ENCODE results near the gene FKBP10.
"Not testable (repeated sequence)": the region's sequence is repeated elsewhere in the genome, so short reads cannot be mapped to it uniquely, and the experiment has no call there.

FKBP10 gene

GRCh38 chr17:41844971-41845370, 32.2 kb downstream of the FKBP10 start:
- DNase-seq, result no peak

- DNase-seq, result no peak
Measured at GRCh38 chr17:41848788-41849187, 36.0 kb downstream of the FKBP10 start.

- DNase-seq, result no peak
Measured at GRCh38 chr17:41849251-41849990, 36.6 kb downstream of the FKBP10 start.

- not testable (repeated sequence) for DNase-seq
Measured at GRCh38 chr17:41851382-41851781, 38.6 kb downstream of the FKBP10 start.

- no peak for DNase-seq
Measured at GRCh38 chr17:41860254-41860931, 47.6 kb downstream of the FKBP10 start.

- peak; percentile 31 for DNase-seq
Measured at GRCh38 chr17:41863074-41863848, 50.5 kb downstream of the FKBP10 start.

GRCh38 chr17:41864498-41864835, 51.7 kb downstream of the FKBP10 start:
- DNase-seq, result no peak

GRCh38 chr17:41864836-41865595, 52.2 kb downstream of the FKBP10 start, which contains the start of gene KLHL11:
Gene KLHL11 (minus strand): TSS chr17:41865423. CDS start chr17:41865370, 53 bp downstream.
- DNase-seq, result peak; percentile 89

- DNase-seq, result no peak
Measured at GRCh38 chr17:41865596-41865893, 52.7 kb downstream of the FKBP10 start.

- no peak for DNase-seq
Measured at GRCh38 chr17:41868568-41868967, 55.8 kb downstream of the FKBP10 start.

- DNase-seq, result no peak
Measured at GRCh38 chr17:41869426-41869825, 56.6 kb downstream of the FKBP10 start.

- no peak for DNase-seq
Measured at GRCh38 chr17:41870097-41870496, 57.3 kb downstream of the FKBP10 start.

- no peak for DNase-seq
Measured at GRCh38 chr17:41870627-41871026, 57.8 kb downstream of the FKBP10 start.

GRCh38 chr17:41871789-41872188, 59.0 kb downstream of the FKBP10 start:
- DNase-seq, result no peak
